Measurements from ENCODE around the gene CDH9. TPM values are rescaled to one million over a fixed set of nuclear protein-coding genes. Genes with fewer than 3 reads are reported as not detected.

Gene CDH9
- total RNA-seq, 3 donors from 2014 or later = not detected

DNA sequence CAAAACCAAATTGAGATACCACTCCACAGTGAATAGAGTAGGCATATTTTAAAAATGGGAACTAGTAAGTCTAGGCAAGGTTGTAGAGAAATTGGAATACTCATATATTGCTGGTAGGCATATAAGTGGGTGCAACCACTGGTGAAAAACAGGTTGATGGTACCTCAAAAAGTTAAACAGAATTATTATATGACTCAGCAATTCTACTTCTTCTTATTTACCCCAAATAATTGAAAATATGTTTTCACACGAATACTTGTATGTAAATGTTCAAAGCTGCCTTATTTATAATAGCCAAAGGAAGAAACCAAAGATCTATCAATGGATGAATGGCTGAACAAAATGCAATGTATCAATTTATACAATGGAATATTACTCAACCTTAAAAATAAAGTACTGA lies 79.1 kb downstream of the CDH9 start:
- Histone ChIP-seq H3K27ac (no peak overlapping the region), H3K4me1 (no peaks in the 10 kb centered on the region), H3K9me3 (no peaks in the 10 kb centered on the region), H3K36me3 (no peaks in the 10 kb centered on the region), H3K4me3 (no peak overlapping the region), H3K27me3 (no peaks in the 10 kb centered on the region)
- intact Hi-C loops (cut with DNase I; ENCODE audit: low total_unique reads) = no loop called here
- DNase-seq (ENCODE audit: low spot score in 2 of 2) = no peak
- TF ChIP-seq, protein P1, sequence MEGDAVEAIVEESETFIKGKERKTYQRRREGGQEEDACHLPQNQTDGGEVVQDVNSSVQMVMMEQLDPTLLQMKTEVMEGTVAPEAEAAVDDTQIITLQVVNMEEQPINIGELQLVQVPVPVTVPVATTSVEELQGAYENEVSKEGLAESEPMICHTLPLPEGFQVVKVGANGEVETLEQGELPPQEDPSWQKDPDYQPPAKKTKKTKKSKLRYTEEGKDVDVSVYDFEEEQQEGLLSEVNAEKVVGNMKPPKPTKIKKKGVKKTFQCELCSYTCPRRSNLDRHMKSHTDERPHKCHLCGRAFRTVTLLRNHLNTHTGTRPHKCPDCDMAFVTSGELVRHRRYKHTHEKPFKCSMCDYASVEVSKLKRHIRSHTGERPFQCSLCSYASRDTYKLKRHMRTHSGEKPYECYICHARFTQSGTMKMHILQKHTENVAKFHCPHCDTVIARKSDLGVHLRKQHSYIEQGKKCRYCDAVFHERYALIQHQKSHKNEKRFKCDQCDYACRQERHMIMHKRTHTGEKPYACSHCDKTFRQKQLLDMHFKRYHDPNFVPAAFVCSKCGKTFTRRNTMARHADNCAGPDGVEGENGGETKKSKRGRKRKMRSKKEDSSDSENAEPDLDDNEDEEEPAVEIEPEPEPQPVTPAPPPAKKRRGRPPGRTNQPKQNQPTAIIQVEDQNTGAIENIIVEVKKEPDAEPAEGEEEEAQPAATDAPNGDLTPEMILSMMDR (IDR thresholded peaks at IDR 0.05) = no peak
- TF ChIP-seq POLR2A (IDR thresholded peaks at IDR 0.05) = no peak
- no peak for TF ChIP-seq POLR2AphosphoS5 (IDR thresholded peaks at IDR 0.05)

DNA sequence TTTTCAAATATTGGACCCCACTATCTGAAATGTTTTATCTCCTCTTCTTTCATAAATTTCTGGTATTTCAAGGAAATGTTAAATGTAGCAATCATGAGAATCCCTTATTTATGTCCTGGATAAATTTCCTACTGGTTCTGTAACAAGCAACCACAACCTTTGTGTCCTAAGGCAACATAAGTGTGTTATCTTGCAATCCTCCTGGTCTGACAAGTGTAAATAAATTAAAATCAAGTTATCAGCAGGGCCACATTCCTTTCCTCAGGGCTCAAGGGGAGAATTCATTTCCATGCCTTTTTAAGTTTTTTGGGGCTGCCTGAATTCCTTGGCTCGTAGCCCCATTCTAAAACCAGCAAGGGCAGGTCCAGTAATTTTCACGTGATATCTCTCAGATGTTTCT lies 83.2 kb downstream of the CDH9 start:
- Histone ChIP-seq H3K9me3 (no peaks in the 10 kb centered on the region), H3K4me3 (no peak overlapping the region), H3K36me3 (no peaks in the 10 kb centered on the region), H3K4me1 (no peaks in the 10 kb centered on the region), H3K27me3 (no peaks in the 10 kb centered on the region), H3K27ac (no peak overlapping the region)
- no peak for TF ChIP-seq POLR2AphosphoS5 (IDR thresholded peaks at IDR 0.05)
- no peak for TF ChIP-seq POLR2A (IDR thresholded peaks at IDR 0.05)
- TF ChIP-seq, protein P1 (IDR thresholded peaks at IDR 0.05) = no peak
- DNase-seq (ENCODE audit: low spot score in 2 of 2) = no peak
- intact Hi-C loops (cut with DNase I; ENCODE audit: low total_unique reads) = no loop called here

- intact Hi-C loops (cut with DNase I; ENCODE audit: low total_unique reads) = no loop called here
Measured at GRCh38 chr5:26948921-26949320, 89.5 kb downstream of the CDH9 start.

GRCh38 chr5:26945901-26946300 lies 92.5 kb downstream of the CDH9 start:
- Histone ChIP-seq H3K4me1 (no peaks in the 10 kb centered on the region), H3K27ac (no peak overlapping the region), H3K27me3 (no peaks in the 10 kb centered on the region), H3K4me3 (no peak overlapping the region), H3K36me3 (no peaks in the 10 kb centered on the region), H3K9me3 (peaks cover 0 to 5% of the 10 kb centered on the region in 2 donors)
- intact Hi-C loops (cut with DNase I; ENCODE audit: low total_unique reads) = no loop called here
- TF ChIP-seq, protein P1 (IDR thresholded peaks at IDR 0.05) = no peak
- no peak for TF ChIP-seq POLR2A (IDR thresholded peaks at IDR 0.05)
- no peak for TF ChIP-seq POLR2AphosphoS5 (IDR thresholded peaks at IDR 0.05)
- DNase-seq (ENCODE audit: low spot score in 2 of 2) = no peak

More at GRCh38 chr5:26948921-26949320, 89.5 kb downstream of the CDH9 start:
- TF ChIP-seq, protein P1 (IDR thresholded peaks at IDR 0.05) = no peak
- no peak for TF ChIP-seq POLR2A (IDR thresholded peaks at IDR 0.05)
- Histone ChIP-seq H3K9me3 (no peaks in the 10 kb centered on the region), H3K36me3 (no peaks in the 10 kb centered on the region), H3K27me3 (no peaks in the 10 kb centered on the region), H3K4me3 (no peak overlapping the region), H3K4me1 (no peaks in the 10 kb centered on the region), H3K27ac (no peak overlapping the region)
- DNase-seq (ENCODE audit: low spot score in 2 of 2) = no peak

DNA sequence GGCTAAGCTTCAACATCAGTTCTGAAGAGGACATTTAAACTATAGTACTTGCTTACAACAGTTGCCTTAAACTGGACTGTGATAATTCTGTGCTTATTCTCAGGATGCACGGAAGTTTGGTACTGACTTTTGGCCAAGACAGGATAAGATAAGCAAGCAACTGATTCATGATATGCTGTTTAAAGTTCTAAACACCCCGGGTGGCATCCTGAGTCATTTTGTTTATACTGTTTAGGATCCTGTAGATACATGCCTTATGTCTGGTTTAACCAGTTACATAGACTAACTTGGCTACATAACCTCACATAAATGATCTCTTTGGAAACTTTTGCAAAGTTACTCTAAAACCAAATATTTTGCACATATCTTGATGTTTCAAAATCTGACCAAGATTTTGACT lies 95.9 kb downstream of the CDH9 start:
- Histone ChIP-seq H3K4me1 (no peaks in the 10 kb centered on the region), H3K36me3 (no peaks in the 10 kb centered on the region), H3K4me3 (no peak overlapping the region), H3K9me3 (peaks cover 0 to 5% of the 10 kb centered on the region in 2 donors), H3K27me3 (no peaks in the 10 kb centered on the region), H3K27ac (no peak overlapping the region)
- intact Hi-C loops (cut with DNase I; ENCODE audit: low total_unique reads) = no loop called here
- DNase-seq (ENCODE audit: low spot score in 2 of 2) = no peak
- TF ChIP-seq, protein P1 (IDR thresholded peaks at IDR 0.05) = no peak
- TF ChIP-seq POLR2A (IDR thresholded peaks at IDR 0.05) (no peak), POLR2AphosphoS5 (IDR thresholded peaks at IDR 0.05) (no peak)
